Measurements from ENCODE around the gene LRMDA. TPM values are rescaled to one million over a fixed set of nuclear protein-coding genes. Genes with fewer than 3 reads are reported as not detected.

Gene LRMDA
- total and polyA plus RNA-seq, 7 donors: 2.8 to 22.2 (median 9.0) TPM

DNA sequence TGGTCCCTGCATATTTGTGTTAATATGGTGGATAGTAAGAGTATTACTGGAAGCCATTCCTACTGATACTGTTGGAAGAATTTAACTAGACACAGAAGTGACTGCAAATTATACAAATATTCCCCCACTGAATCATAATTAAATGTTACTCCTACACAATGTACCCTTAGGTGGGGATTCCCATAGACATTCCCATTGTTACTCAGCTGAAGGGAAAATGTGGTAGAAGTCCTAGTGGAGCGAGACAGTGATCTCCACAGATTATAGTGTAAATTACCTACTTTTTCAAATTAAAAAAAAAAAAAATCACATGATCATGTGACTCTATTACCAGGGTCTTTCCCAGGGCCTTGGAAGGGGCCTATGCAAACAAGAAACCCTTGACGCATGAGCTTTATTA, 611.8 kb downstream of the LRMDA start:
- WGBS, 2 donors: 97 to 98% methylated on average over 2 of the region's 2 CpGs
- H3K4me1 ChIP-seq: no peaks in the 10 kb centered on the region

DNA sequence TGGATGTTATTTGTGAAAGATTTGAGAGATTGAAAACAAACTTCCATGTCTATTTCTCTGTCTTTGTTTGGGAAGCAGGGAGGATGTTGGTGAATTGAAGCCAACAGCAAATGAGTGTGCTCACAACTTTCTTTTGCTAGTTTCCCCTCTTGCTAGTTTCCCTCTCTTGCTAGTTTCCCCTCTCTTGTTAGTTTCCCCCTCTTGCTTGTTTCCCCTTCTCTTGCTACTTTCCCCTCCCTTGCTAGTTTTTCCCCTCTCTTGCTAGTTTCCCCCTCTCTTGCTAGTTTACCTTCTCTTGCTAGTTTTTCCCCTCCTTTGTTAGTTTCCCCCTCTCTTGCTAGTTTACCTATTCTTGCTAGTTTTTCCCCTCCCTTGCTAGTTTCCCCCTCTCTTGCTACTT, 613.3 kb downstream of the LRMDA start:
- no peak for TF ChIP-seq POLR2A (IDR thresholded peaks at IDR 0.05)
- TF ChIP-seq POLR2AphosphoS5 (IDR thresholded peaks at IDR 0.05): no peak
- TF ChIP-seq EP300 (IDR thresholded peaks at IDR 0.05): no peak
- TF ChIP-seq, protein P1, sequence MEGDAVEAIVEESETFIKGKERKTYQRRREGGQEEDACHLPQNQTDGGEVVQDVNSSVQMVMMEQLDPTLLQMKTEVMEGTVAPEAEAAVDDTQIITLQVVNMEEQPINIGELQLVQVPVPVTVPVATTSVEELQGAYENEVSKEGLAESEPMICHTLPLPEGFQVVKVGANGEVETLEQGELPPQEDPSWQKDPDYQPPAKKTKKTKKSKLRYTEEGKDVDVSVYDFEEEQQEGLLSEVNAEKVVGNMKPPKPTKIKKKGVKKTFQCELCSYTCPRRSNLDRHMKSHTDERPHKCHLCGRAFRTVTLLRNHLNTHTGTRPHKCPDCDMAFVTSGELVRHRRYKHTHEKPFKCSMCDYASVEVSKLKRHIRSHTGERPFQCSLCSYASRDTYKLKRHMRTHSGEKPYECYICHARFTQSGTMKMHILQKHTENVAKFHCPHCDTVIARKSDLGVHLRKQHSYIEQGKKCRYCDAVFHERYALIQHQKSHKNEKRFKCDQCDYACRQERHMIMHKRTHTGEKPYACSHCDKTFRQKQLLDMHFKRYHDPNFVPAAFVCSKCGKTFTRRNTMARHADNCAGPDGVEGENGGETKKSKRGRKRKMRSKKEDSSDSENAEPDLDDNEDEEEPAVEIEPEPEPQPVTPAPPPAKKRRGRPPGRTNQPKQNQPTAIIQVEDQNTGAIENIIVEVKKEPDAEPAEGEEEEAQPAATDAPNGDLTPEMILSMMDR (IDR thresholded peaks at IDR 0.05): no peak
- Histone ChIP-seq H3K36me3 (no peaks in the 10 kb centered on the region), H3K27me3 (no peaks in the 10 kb centered on the region), H3K27ac (no peak overlapping the region), H3K4me3 (no peak overlapping the region), H3K4me1 (peaks cover 0 to under 1% (median 0%) of the 10 kb centered on the region in 4 donors), H3K9me3 (no peaks in the 10 kb centered on the region)
- no peak for DNase-seq
- intact Hi-C loops (cut with DNase I): no loop called here

More for the DNA sequence above, 611.8 kb downstream of the LRMDA start:
- Histone ChIP-seq H3K27ac (no peak overlapping the region), H3K36me3 (no peaks in the 10 kb centered on the region), H3K4me3 (no peak overlapping the region), H3K9me3 (peaks cover 0 to 4% (median 0%) of the 10 kb centered on the region in 4 donors), H3K27me3 (no peaks in the 10 kb centered on the region)
- no peak for DNase-seq
- intact Hi-C loops (cut with DNase I): no loop called here
- TF ChIP-seq POLR2AphosphoS5 (IDR thresholded peaks at IDR 0.05) (no peak), POLR2A (IDR thresholded peaks at IDR 0.05) (no peak), EP300 (IDR thresholded peaks at IDR 0.05) (no peak)
- TF ChIP-seq, protein P1 (IDR thresholded peaks at IDR 0.05): no peak

DNA sequence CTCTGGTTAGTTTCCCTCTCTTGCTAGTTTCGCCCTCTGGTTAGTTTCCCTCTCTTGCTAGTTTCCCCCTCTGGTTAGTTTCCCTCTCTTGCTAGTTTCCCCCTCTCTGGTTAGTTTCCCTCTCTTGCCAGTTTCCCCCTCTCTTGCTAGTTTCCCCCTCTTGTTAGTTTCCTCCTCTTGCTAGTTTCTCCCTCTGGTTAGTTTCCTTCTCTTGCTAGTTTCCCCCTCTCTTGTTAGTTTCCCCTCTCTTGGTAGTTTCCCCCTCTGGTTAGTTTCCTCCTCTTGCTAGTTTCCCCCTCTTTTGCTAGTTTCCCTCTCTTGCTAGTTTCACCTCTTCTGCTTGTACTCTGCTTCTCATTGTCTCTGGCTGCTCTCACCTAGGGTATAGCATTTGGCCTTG, 613.8 kb downstream of the LRMDA start:
- no peaks in the 10 kb centered on the region for H3K27me3 ChIP-seq
- WGBS, 2 donors: 89 to 91% methylated on average over 1 of the region's 1 CpG
- intact Hi-C loops (cut with DNase I): no loop called here
- no peak overlapping the region for H3K27ac ChIP-seq
- DNase-seq: no peak
- no peaks in the 10 kb centered on the region for H3K9me3 ChIP-seq
- peaks cover 0 to 5% (median 2%) of the 10 kb centered on the region in 4 donors for H3K4me1 ChIP-seq
- no peak overlapping the region for H3K4me3 ChIP-seq
- TF ChIP-seq POLR2AphosphoS5 (IDR thresholded peaks at IDR 0.05): no peak
- TF ChIP-seq, protein P1 (IDR thresholded peaks at IDR 0.05): no peak
- no peak for TF ChIP-seq EP300 (IDR thresholded peaks at IDR 0.05)
- TF ChIP-seq POLR2A (IDR thresholded peaks at IDR 0.05): no peak
- no peaks in the 10 kb centered on the region for H3K36me3 ChIP-seq

DNA sequence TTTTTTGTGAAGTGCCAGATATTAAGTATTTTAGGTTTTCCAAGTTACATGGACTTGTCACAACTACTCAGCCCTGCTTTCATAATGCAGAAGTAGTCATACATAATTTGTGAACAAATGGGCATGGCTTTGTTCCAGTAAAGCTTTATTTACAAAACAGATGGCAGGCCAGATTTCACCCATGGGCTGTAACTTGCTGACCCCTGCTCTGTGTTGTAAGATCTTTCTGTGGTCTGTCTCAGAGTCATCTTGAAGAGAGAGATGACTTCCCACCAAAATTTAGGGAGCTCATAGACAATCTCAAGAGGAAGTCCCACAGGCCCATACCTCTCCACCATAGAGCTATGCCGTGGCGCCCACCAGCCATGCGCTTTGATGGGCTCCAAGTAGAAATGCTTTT, 616.1 kb downstream of the LRMDA start:
- peaks cover 0 to 20% (median 15%) of the 10 kb centered on the region in 4 donors for H3K4me1 ChIP-seq
- no peaks in the 10 kb centered on the region for H3K9me3 ChIP-seq
- intact Hi-C loops (cut with DNase I): no loop called here
- TF ChIP-seq, protein P1 (IDR thresholded peaks at IDR 0.05): no peak
- no peak for TF ChIP-seq EP300 (IDR thresholded peaks at IDR 0.05)
- no peak for TF ChIP-seq POLR2AphosphoS5 (IDR thresholded peaks at IDR 0.05)
- TF ChIP-seq POLR2A (IDR thresholded peaks at IDR 0.05): no peak
- no peak overlapping the region for H3K4me3 ChIP-seq
- no peaks in the 10 kb centered on the region for H3K36me3 ChIP-seq
- DNase-seq: no peak
- no peak overlapping the region for H3K27ac ChIP-seq
- H3K27me3 ChIP-seq: no peaks in the 10 kb centered on the region
- WGBS, 2 donors: 98% methylated on average over 3 of the region's 3 CpGs

All from sigmoid colon (tissue), 7 donors.